Hippocampal formation (tissue), 2 donors: Measurements from ENCODE around the gene RNF141.

ENCODE experiments used
- DNase-seq, 2 donors: peaks; one replicate each; lab custom pipeline; 2025; lab: John Stamatoyannopoulos, UW

RNF141 gene

GRCh38 chr11:10480760-10481159, 60.2 kb downstream of the RNF141 start:
- DNase-seq = no peak

GRCh38 chr11:10480026-10480425, 61.0 kb downstream of the RNF141 start:
- DNase-seq = no peak

- DNase-seq = peak; percentile 15 to 61
Measured at GRCh38 chr11:10478574-10479550, 62.1 kb downstream of the RNF141 start.

GRCh38 chr11:10478066-10478465, 62.9 kb downstream of the RNF141 start:
- DNase-seq = no peak

GRCh38 chr11:10477690-10478046, 63.3 kb downstream of the RNF141 start:
- DNase-seq = no peak

- no peak for DNase-seq
Measured at GRCh38 chr11:10476927-10477689, 63.9 kb downstream of the RNF141 start.

GRCh38 chr11:10476342-10476741, 64.6 kb downstream of the RNF141 start:
- no peak for DNase-seq

- no peak for DNase-seq
Measured at GRCh38 chr11:10474551-10474950, 66.4 kb downstream of the RNF141 start.

- DNase-seq = no peak
Measured at GRCh38 chr11:10473371-10473770, 67.6 kb downstream of the RNF141 start.

GRCh38 chr11:10462746-10463300, 78.2 kb downstream of the RNF141 start:
- no peak for DNase-seq
